ENCODE results near the gene KDM8. TPM values are rescaled to one million over a fixed set of nuclear protein-coding genes. Genes with fewer than 3 reads are reported as not detected.
"Not testable (repeated sequence)": the region's sequence is repeated elsewhere in the genome, so short reads cannot be mapped to it uniquely, and the experiment has no call there.

The KDM8 gene
- total RNA-seq, 1 donor from 2014 or later = 3.7 TPM

- DNase-seq = no peak
Observed at GRCh38 chr16:27191352-27191924, 11.9 kb upstream of the KDM8 start.

GRCh38 chr16:27193300-27193990 lies 9.9 kb upstream of the KDM8 start:
- DNase-seq = no peak

- no peak for DNase-seq
Observed at GRCh38 chr16:27195076-27195741, 8.1 kb upstream of the KDM8 start.

GRCh38 chr16:27195941-27196595 lies 7.3 kb upstream of the KDM8 start:
- no peak for DNase-seq

- no peak for DNase-seq
Observed at GRCh38 chr16:27197004-27197403, 6.3 kb upstream of the KDM8 start.

- DNase-seq = no peak
Observed at GRCh38 chr16:27198451-27199234, 4.7 kb upstream of the KDM8 start.

GRCh38 chr16:27199235-27199586 lies 4.1 kb upstream of the KDM8 start:
- DNase-seq = no peak

- no peak for DNase-seq
Observed at GRCh38 chr16:27199736-27200135, 3.6 kb upstream of the KDM8 start.

- not testable (repeated sequence) for DNase-seq
Observed at GRCh38 chr16:27200914-27201313, 2.4 kb upstream of the KDM8 start.

- peak; percentile 94 for DNase-seq
Observed at GRCh38 chr16:27202923-27203506, 311 bp upstream of the KDM8 start.

GRCh38 chr16:27204312-27204915 lies 1.1 kb downstream of the KDM8 start:
- DNase-seq = no peak

- DNase-seq = no peak
Observed at GRCh38 chr16:27205423-27206065, 2.2 kb downstream of the KDM8 start.

- DNase-seq = not testable (repeated sequence)
Observed at GRCh38 chr16:27207121-27207520, 3.8 kb downstream of the KDM8 start.

GRCh38 chr16:27208081-27208680 lies 4.9 kb downstream of the KDM8 start:
- no peak for DNase-seq

- no peak for DNase-seq
Observed at GRCh38 chr16:27208796-27209195, 5.5 kb downstream of the KDM8 start.

GRCh38 chr16:27209591-27209990 lies 6.3 kb downstream of the KDM8 start:
- no peak for DNase-seq

- no peak for DNase-seq
Observed at GRCh38 chr16:27210174-27210573, 6.8 kb downstream of the KDM8 start.

GRCh38 chr16:27211026-27211425 lies 7.7 kb downstream of the KDM8 start:
- DNase-seq = no peak

GRCh38 chr16:27214084-27214961 lies 11.0 kb downstream of the KDM8 start:
- no peak for DNase-seq

- no peak for DNase-seq
Observed at GRCh38 chr16:27215660-27216059, 12.3 kb downstream of the KDM8 start.
